HG03097 (cell line): ENCODE data around the gene SYTL1.

ENCODE experiments used
- ATAC-seq: cut with Tn5 transposase; IDR thresholded peaks from one replicate; pipeline ENCODE4 v1.9.1; 2021; ENCODE audit not compliant: unreplicated experiment, low FRiP score

SYTL1 gene

DNA sequence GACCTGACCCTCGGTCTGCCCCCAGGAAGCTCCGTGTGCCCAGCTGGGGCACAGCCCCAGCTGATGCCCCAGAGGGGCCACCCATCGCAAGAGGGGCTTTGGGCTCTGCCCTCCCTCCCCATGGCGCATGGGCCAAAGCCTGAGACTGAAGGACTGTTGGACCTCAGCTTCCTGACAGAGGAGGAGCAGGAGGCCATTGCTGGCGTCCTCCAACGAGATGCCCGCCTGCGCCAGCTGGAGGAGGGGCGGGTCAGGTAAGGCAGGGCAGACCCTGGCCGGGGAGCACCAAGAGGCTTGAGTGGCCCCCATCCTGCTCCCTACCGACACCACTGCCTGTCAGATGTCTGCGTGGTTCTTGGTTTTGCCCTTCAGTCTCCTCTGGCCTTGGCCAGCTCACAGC is 3.5 kb downstream of the SYTL1 start:
- no peak for ATAC-seq

DNA sequence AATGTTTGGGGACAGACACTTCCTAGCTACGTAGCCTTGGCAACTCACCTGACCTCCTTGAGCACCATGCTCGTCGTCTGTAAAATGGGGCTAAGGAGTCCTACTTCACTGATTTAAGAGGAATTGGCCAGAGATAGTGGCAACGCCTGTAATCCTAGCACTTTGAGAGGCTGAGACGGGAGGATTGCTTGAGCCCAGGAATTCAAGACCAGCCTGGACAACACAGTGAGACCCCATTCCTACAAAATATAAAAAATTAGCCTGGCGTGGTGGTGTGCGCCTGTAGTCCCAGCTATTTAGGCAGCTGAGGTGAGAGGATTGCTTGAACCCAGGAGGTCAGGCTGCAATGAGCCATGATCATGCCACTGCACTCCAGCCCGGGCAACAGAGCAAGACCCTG is 4.5 kb downstream of the SYTL1 start:
- no peak for ATAC-seq

DNA sequence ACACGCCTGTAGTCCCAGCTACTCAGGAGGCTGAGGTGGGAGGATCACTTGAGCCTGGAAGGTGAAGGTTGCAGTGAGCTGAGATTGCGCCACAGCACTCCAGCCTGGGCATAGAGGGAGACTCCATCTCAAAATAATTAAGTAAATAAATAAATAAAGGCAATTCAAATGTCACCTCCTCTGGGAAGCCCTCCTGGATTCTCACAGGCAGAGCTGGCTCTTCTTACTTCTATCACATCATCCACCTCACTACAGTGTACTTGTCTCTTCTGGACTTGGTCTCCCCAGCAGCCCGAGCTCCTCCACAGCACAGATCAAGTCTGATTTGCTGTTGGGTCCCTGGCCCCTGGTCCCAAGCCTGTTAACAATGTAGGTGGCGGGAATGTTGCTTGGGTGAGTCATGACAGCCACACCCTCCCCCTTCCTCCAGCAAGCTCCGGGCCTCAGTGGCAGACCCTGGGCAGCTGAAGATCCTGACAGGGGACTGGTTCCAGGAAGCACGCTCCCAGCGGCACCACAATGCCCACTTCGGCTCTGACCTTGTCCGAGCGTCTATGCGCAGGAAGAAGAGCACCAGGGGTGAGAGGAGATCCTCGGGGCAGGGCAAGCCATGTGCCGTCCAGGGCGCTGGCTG is 5.3 kb downstream of the SYTL1 start:
- no peak for ATAC-seq

DNA sequence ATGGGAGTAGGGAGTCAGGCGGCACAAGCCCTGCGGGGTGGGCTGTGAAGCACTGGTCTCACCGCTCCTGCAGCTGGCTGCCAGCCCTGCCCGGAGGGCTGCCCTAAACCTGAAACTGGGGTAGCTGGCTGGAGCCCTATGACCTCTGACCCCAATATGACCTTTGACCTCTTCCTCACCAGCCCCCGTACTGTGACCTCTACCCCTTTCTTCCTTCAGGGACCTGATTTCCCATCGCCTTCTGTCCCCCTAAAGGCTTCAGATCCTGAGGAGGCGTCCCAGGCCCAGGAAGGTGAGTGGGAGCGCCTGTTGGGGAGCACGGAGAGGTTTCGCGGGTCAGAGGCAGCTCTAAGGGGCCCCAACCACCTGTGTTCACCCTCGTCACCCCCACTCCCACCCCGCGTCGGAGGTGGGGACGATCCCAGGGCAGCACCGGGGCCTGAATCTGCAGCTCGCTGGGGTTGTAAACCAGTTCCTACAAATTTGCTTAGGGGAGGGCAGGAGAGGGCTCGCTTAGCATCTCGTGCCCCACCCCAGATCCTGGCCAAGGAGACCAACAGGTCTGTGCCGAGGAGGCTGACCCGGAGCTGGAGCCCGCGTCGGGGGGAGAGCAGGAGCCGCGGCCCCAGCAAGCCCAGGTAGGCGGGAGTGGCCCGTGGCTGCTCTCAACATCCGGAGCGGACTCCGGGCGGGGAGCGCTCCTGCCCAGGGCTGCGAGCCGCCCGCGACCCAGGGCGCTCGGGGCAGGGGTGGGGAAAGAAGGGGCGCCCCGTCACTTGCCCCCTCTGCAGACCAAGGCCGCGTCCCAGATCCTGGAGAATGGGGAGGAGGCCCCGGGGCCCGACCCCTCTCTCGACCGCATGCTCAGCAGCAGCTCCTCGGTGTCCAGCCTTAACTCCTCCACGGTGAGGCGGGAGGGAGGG is 7.3 kb downstream of the SYTL1 start:
- ATAC-seq, result no peak

DNA sequence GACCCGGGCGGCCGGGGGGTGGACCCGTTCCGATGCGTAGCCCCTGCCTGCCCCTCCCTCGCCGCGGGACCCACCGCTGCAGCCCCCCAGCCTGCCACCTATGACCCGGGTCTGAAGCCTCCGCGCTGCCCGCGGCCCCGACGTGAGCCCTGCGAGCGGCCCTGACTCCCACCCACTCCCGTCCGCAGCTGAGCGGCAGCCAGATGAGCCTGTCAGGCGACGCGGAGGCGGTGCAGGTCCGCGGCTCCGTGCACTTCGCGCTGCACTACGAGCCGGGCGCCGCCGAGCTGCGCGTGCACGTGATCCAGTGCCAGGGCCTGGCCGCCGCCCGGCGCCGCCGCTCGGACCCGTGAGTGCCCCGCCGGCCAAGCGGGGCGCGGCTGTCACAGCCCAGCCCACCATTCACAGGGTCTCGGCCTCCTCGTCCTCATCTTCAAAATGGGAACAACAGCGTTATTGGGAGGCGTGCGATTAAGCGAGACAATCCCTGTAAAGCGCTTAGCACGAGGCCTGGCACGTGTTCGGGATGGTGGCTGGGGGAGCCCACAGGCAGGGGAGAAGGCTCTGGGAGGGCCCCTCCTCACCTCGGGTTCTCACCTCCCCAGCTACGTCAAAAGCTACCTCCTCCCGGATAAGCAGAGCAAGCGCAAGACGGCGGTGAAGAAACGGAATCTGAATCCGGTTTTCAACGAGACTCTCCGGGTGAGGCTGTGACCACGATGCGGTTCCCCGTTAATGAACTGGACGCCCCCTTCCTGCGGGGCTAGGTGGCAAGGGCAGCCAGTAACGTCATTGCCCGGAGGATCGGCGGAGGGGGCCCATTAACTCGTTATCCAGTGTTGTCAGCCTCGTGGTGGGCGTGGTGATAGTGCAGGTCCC is 8.2 kb downstream of the SYTL1 start:
- no peak for ATAC-seq

DNA sequence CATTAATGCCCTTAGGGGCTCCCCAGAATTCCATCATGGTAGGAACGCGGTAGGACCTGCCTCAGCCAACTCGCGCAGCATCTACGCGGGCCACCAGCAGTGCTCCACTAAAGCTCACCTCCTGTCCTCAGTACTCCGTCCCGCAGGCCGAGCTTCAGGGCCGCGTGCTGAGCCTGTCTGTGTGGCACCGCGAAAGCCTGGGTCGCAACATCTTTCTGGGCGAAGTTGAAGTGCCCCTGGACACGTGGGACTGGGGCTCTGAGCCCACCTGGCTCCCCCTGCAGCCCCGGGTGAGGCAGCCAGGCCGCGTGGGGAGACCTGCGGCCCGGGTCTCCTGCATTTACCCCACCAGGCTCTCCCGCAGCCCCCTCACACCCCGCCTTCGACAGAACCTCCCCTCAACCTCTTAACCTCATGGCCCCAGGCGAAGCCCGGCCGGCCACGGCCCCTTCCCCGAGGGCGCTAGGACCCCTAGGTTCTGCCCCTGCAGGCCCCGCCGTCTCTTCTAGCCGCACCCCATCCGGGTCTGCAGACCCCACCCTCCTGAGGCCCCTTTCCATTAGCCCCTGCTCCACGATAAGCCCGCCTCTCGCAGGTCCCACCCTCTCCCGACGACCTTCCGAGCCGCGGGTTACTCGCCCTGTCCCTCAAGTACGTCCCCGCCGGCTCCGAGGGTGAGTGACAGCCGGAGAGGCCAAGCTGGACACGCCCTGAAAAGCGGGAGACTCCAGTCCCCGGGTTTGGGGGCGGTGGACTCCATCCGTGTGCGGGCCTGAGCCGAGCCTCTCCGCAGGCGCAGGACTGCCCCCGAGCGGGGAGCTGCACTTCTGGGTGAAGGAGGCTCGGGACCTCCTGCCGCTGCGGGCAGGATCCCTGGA is 9.1 kb downstream of the SYTL1 start:
- no peak for ATAC-seq

DNA sequence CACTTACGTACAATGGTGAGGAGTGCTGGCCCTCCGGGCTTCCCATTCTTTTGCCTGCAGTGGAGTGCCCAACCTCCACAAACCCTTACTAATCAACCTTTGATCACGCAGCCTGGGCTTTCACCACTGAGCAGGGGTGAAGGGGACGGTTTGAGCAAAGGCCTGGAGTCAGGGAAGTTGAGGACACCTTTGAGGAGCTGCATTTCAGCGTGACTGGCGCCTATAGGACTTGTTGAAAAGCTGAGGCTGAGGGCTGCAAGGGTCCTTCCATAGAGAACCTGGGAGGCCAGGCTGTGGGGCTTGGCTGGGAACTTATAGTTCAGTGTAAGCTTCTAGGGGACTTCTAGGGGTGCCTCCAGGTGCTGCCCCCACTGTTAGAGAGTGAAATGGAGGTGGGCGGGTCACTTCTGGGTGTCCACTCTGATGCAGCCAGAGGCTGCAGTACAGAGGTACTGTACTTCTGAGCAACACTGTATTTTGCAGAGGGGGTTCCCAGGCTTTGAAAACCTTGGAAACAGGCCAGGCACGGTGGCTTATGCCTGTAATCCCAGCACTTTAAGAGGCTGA is 9.8 kb downstream of the SYTL1 start:
- ATAC-seq, result no peak

DNA sequence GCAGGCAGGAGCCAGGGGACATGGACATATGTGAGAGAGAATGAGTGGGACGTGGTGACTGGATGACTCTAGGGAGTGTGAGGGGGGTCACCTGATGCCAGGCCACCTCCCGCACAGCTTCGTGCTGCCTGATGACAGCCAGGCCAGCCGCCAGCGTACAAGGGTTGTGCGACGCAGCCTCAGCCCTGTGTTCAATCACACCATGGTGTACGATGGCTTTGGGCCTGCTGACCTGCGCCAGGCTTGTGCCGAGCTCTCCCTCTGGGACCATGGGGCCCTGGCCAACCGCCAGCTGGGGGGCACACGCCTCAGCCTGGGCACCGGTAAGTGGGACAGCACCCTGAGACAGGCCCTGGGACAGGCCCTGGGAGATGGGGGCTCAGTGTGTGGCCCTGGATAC is 11.3 kb downstream of the SYTL1 start:
- no peak for ATAC-seq

DNA sequence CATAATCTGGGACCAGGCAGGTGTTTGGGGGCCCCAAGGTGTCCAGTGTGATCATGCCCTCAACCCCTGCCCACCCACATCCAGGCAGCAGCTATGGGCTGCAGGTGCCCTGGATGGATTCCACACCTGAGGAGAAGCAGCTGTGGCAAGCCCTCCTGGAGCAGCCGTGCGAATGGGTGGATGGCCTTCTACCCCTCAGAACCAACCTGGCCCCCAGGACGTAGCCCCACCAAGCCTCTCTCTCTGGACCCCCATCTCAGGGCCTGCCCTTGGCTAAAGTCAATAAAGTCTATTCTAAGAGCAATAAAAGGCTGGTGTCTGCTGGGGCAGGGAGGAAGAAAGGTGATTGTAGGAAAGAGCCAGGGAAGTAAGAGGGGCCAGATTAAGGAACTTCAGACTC is 11.8 kb downstream of the SYTL1 start:
- no peak for ATAC-seq

DNA sequence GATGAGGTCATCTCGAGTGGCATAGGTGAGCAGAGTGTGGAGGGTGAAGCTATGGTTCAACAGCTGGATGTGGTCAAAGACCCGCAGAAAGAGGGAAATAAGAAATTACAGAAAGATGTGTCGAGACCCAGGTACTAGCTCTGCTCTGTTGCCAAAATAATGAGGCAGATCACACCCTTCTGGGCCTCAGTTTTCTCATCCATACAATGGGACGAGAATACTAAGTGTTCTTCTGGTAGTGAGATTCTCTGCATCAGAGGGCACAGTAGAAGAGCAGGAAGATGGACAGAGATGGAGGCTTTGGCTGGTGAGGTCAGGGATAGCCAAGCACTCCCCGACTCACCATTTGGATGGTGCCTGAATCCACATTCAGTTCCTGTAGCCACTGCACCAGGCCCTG is 13.9 kb downstream of the SYTL1 start:
- no peak for ATAC-seq

DNA sequence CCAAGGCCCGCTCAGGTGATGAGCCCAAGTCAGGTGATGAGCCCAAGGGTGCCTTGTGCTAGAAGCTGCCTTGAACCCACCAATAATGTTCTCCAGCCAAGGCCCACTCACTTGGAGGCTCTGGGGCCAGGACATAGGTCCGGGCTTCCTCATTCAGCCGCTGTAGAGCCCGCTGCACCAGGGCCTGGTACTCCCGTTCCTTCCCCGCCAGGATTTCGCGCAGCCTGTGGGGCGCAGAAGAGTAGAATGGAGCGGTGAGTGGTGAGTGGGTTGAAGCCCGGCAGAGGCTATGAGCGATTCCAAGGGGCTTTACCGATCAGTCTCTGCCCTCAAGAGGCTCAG is 14.4 kb downstream of the SYTL1 start:
- ATAC-seq, result no peak

DNA sequence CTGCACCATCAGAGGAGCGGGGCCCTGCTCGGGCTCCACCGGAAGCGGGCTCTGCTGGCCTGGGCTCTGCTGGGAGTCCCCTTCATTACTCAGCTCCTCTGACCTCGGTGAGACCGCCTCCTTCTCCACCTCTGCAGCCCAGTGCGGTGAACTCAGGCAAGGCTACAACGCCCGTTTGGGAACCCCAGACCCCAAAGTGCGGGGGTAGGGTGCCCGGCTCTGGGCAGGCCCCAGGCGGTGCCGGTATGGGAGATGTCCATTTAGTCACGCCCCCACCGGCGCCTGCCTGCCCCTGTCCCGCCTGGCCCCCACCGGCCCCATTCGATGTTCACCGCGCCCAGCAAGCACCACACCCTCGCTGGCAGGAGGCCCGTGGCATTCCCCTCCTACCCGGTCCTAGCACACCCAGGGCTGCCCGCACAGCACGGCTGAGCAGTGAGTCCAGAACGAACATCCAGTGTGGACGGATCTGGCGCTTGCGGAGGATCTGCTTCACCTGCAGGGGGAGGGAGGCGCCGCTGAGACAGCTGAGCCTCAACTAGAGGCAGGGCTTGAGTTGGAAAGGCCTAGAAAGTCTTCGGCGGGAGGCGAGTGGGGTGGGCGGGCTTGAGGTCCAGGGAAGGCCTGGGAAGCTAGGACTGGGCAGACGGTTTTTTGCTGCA is 14.9 kb downstream of the SYTL1 start:
- no peak for ATAC-seq

DNA sequence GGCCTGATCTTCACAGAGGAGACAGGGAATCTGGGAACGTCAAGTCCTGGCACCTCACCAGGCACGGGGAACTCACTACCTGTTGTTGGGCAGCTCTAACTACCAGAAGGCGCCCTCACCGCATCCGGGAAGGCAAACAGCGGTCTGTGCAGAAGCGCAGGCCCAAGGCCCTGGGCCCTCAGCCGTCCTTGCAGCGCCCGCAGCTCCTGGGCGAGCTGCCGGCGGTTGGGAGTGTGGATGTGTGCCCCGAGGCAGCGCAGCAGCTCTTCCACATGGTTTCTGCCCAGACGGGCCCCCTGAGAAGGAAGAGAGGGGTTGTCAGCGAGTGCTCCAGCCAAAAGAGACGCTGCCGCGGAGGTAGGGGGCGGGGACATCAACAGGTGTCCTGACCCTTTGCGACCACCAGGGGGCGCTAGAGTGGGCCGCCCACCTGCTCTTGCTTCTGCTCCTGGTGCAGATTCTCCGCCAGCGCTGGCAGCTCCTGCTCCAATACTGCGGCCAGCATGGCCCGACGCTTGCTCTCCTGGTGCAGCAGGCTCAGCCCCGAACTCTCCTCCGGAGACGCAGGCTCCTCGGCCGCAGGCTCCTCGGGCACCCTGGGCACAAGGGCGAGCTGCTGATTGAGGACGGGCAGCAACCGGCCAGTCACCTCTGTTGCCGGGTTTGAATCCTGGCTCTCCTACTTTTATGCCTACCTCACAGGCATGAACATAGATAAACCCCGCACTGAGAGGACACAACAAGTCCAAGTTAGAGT is 15.6 kb downstream of the SYTL1 start:
- ATAC-seq, result no peak

DNA sequence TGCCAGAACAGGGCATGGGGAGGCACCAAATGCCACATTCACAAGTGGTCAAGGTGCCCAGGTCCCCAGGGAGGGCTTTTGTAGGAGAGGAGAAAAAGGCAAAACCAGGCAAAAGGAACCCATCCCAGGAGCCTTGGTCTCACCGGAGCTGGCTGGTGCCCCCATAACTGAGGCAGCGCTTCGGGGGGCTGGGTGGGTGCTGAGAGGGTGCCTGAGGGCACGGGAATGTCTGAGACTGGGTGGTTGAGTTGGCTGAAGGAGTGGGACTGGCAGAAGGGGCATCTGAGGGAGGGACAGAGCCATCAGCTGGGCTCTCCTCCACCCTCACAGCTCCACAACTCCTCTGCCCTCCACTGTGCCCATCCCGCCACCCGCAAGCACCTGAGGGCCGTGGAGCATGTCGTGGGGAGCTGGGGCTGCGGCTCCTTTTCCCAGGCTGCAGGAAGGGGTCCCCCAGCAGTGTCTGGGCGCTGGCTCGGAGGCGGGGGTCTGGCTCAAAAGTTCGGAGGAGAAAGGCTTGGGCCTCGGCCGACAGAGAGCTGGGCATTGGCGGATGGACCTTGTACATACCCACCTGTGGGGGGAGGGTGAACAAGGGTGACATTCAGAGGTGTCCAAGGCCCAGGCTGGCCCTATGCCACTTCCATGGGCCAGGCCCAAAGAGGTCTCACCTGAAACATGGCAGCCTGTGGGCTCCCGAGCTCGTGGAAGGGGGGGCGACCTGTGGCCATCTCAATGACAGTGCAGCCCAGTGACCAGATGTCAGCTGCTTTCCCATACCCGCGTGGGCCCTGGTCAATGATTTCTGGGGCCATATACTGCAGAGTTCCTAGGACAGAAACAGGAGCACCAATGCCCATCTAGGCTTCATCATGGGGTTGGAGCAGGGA is 16.5 kb downstream of the SYTL1 start:
- no peak for ATAC-seq

DNA sequence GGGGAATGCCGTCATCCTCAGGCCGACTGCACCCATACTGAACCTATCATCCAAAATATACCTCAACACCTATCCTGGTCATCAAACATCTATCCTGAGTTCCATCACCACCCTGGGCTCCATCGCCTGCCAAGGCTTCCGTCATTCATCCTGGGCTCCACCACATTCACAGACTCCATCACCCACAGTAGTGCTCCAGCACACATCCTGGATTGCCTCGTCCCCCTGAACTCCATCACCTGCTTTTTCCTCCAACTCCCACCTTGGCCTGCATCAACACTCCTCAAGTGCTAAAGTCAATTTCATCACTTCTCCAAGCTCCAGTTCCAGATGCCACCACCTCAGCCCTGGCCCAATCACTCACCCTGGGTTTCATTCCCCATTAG is 17.1 kb downstream of the SYTL1 start:
- ATAC-seq, result no peak

DNA sequence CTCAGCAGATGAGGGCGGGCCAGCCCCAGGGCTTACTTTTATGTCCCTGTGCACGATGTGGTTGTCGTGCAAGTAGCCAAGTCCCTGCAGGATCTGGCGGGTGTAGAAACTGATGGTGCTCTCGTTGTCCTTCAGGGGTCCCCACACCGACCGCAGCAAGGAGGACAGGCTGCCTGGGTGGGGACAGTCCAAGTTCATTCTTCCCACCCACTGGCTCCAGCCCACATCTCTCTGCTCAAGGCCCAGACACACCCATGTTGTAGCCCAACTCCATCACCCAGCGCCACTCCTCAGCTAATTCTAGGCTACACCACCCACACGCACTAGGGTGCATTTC is 18.0 kb downstream of the SYTL1 start:
- ATAC-seq, result no peak

DNA sequence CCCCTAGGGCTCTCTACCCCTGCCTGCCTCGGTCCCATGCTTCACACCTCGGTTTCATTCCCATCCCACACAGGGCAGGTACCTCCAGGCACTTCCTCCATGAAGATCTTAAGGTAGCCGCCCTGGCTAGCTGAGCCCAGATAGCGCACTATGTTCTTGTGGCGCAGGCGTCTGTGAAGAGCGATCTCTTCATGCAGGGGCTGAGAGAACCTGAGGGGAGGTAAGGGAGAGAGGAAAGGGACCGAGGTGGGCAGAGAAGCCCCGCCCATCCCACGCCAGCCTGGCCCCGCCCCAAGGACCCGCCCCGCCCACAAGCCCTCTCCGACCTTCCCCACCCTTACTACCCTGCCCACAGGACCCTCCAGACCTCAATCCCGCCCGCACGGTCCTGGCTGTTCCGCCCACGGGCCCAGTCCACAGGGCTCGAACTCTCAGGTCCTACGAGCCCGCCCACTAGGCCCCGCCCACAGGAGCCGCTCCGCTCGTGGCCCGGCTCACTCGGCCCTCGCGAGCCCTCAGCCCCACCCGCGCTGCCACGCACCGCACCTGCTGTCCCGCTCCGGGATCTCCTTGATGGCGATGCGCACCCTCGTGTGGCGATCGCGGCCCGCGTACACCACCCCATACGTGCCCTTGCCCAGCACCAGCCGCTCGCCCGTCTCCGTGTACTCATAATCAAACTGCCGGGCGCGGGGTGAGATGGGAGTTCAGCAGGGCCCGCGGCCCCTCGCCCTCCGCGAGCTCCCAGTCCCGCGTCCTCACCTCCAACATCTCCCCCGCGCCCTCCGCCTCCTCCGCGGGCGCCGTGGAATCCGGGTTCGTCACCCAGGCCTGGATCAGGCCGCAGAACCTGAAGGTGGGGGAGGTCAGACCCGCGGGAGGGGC is 18.6 kb downstream of the SYTL1 start:
- ATAC-seq, result no peak
